Measurements from ENCODE around the gene ARFGEF2. TPM values are rescaled to one million over a fixed set of nuclear protein-coding genes. Genes with fewer than 3 reads are reported as not detected.

Gene ARFGEF2
- total and polyA plus RNA-seq, 2 of the 8 experiments (the other 6 are each of a cell fraction or from before 2014, with no cell fraction given), result 8.1 to 21.8 TPM

GRCh38 chr20:48924756-48925109 is 3.2 kb downstream of the ARFGEF2 start:
- Histone ChIP-seq H2BK5ac (ENCODE audit: low read depth, low read length) (no peak overlapping the region), H3K9ac (replicated peaks in 1 of 4; ENCODE audit: extremely low read depth in 1 of 4, low read depth in 3 of 4, low read length in 3 of 4) (no peak overlapping the region), H3K4me1 (replicated peaks in 1 of 4; ENCODE audit: control insufficient read depth in 3 of 4, insufficient read depth in 4 of 4, low read length in 3 of 4) (peaks cover 0 to 3% (median 0%) of the 10 kb centered on the region in 4 experiments; a peak in 2 of 7 replicates), H3K9me3 (ENCODE audit: insufficient read depth in 2 of 2, low read depth in 1 of 2, low read length in 1 of 2) (no peaks in the 10 kb centered on the region), H3K56ac (replicated peaks; ENCODE audit: insufficient read length, low read depth, low read length) (no peak overlapping the region), H2BK120ac (replicated peaks; ENCODE audit: low read depth, low read length) (no peak overlapping the region), H2BK15ac (ENCODE audit: low read length) (no peak overlapping the region), H3K27me3 (replicated peaks in 1 of 4; ENCODE audit: control insufficient read depth in 3 of 4, extremely low read depth in 1 of 4, insufficient read depth in 3 of 4, low read length in 3 of 4) (no peaks in the 10 kb centered on the region), H3K27ac (ENCODE audit: low read depth, low read length) (no peak overlapping the region), H3K79me2 (ENCODE audit: control insufficient read depth in 1 of 2, insufficient read depth in 2 of 2, low read length in 2 of 2) (peaks cover 5 to 68% of the 10 kb centered on the region in 2 experiments), H3K36me3 (ENCODE audit: control insufficient read depth in 2 of 4, insufficient read depth in 4 of 4, low read length in 3 of 4) (no peaks in the 10 kb centered on the region), H3K4me2 (ENCODE audit: insufficient read depth in 1 of 2, low read depth in 2 of 2, low read length in 2 of 2) (no peak overlapping the region), H3K18ac (ENCODE audit: extremely low read depth, low read length) (no peak overlapping the region), H3K23ac (ENCODE audit: insufficient read length) (no peak overlapping the region), H4K91ac (replicated peaks; ENCODE audit: insufficient read length, low read length) (no peak overlapping the region), H3K14ac (ENCODE audit: insufficient read length) (no peak overlapping the region), H2AFZ (ENCODE audit: low read length) (no peak overlapping the region), H3K79me1 (ENCODE audit: low read depth, low read length) (peaks cover 7% of the 10 kb centered on the region), H4K20me1 (replicated peaks in 1 of 2; ENCODE audit: control insufficient read depth in 1 of 2, insufficient read depth in 2 of 2, low read length in 2 of 2) (peaks cover 2 to 6% of the 10 kb centered on the region in 2 experiments), H2BK12ac (ENCODE audit: low read depth, low read length) (no peak overlapping the region), H3K4me3 (ENCODE audit: extremely low read depth in 1 of 4, insufficient read depth in 2 of 4, low read depth in 3 of 4, low read length in 4 of 4) (no peak overlapping the region), H4K8ac (ENCODE audit: extremely low read depth, insufficient read depth, low read length) (no peak overlapping the region), H2BK20ac (ENCODE audit: low read length) (no peak overlapping the region), H3K4ac (replicated peaks; ENCODE audit: insufficient read length, low read depth, low read length) (no peak overlapping the region), H4K5ac (ENCODE audit: insufficient read length, low read depth, low read length) (no peak overlapping the region), H3K23me2 (ENCODE audit: low read depth, low read length) (peaks cover 8% of the 10 kb centered on the region), H2AK5ac (ENCODE audit: low read depth, low read length) (no peak overlapping the region)
- ChIA-PET CTCF (ENCODE audit: partially characterized antibody) (interaction anchor here (0.8 to 1.4 kb wide), 2 partner anchors 20 to 267 kb away, joined by 4 read pairs; no protein-coding TSS in a partner anchor), POLR2A (ENCODE audit: partially characterized antibody) (no interaction called here)
- DNase-seq (ENCODE audit: low read depth in 1 of 2, low spot score in 2 of 2) (no peak), FAIRE-seq (no peak)
- 92% methylated on average over 3 of the region's 3 CpGs; no CpG with 5 or more reads in 1 of the 2 experiments for whole genome bisulfite sequencing, 2 experiments (ENCODE audit: extremely low coverage in 1 of 2, insufficient coverage in 1 of 2, insufficient read length in 1 of 2, insufficient replicate concordance in 2 of 2, low coverage in 1 of 2, low lambda C conversion rate in 2 of 2, missing lambda C conversion rate in 1 of 2)
- no peak for TF ChIP-seq RBBP5 (IDR thresholded peaks at IDR 0.05; ENCODE audit: borderline replicate concordance, low read depth, low read length)
- TF ChIP-seq SP4 (IDR thresholded peaks at IDR 0.05; ENCODE audit: low read length), result no peak
- TF ChIP-seq SUZ12 (IDR thresholded peaks at IDR 0.05; ENCODE audit: low read length), result no peak
- no peak for TF ChIP-seq EZH2 (IDR thresholded peaks at IDR 0.05; ENCODE audit: low read depth, low read length, severe bottlenecking)
- TF ChIP-seq CHD1 (IDR thresholded peaks at IDR 0.05; ENCODE audit: low read depth, low read length), result no peak
- TF ChIP-seq CTBP2 (IDR thresholded peaks at IDR 0.05; ENCODE audit: borderline replicate concordance, insufficient read depth, insufficient read length, low read length), result no peak
- TF ChIP-seq HDAC6 (IDR thresholded peaks at IDR 0.05; ENCODE audit: low read depth, low read length), result no peak
- no peak for TF ChIP-seq CHD2 (IDR thresholded peaks at IDR 0.05; ENCODE audit: low read length)
- no peak for TF ChIP-seq HDAC2 (IDR thresholded peaks at IDR 0.05; ENCODE audit: borderline replicate concordance in 1 of 2, low read depth in 2 of 2, low read length in 2 of 2)
- TF ChIP-seq TCF12 (IDR thresholded peaks at IDR 0.05; ENCODE audit: low read depth, low read length), result no peak
- no peak for TF ChIP-seq BCL11A (IDR thresholded peaks at IDR 0.05; ENCODE audit: low read depth in 2 of 2, low read length in 2 of 2)
- no peak for TF ChIP-seq SIN3A (conservative IDR thresholded peaks at IDR 0.05 in 1 of 2, IDR thresholded peaks at IDR 0.05 in 1 of 2; ENCODE audit: low read depth in 1 of 2, low read length in 2 of 2)
- no peak for TF ChIP-seq POLR2AphosphoS5 (IDR thresholded peaks at IDR 0.05; ENCODE audit: low read depth, low read length)
- no peak for TF ChIP-seq BRCA1 (IDR thresholded peaks at IDR 0.05; ENCODE audit: low read depth, low read length)

All from H1 (cell line).